H9 (cell line): Measurements from ENCODE around the gene OR5K1. TPM values are rescaled to one million over a fixed set of nuclear protein-coding genes. Genes with fewer than 3 reads are reported as not detected.

ENCODE experiments used
- DNase-seq: peaks from one replicate; pipeline ENCODE4 v3.0.0-alpha.2; 2017
- H2AFZ ChIP-seq: one replicate; pipeline ENCODE4 v1.6.1; 2013; ENCODE audit warnings: mild to moderate bottlenecking, low read length, control low read depth, moderate library complexity
- H2AK5ac ChIP-seq: 2 replicates; pipeline ENCODE4 v1.6.1; 2013; ENCODE audit warnings: low read length, control low read depth, mixed read lengths; ENCODE audit not compliant: insufficient read length
- H2BK120ac ChIP-seq: one replicate; pipeline ENCODE4 v1.6.1; 2013; ENCODE audit warnings: low read depth, mild to moderate bottlenecking, low read length, control low read depth, inconsistent platforms; ENCODE audit not compliant: poor library complexity, severe bottlenecking
- H2BK12ac ChIP-seq: 2 replicates; pipeline ENCODE4 v1.6.1; 2013; ENCODE audit warnings: low read length, control low read depth, mixed read lengths, low read depth; ENCODE audit not compliant: insufficient read length
- H2BK15ac ChIP-seq: 2 replicates; pipeline ENCODE4 v1.6.1; 2013; ENCODE audit warnings: low read depth, low read length, control low read depth
- H2BK20ac ChIP-seq: one replicate; pipeline ENCODE4 v1.6.1; 2013; ENCODE audit warnings: low read depth, mild to moderate bottlenecking, low read length, control low read depth, inconsistent platforms; ENCODE audit not compliant: poor library complexity, severe bottlenecking
- H2BK5ac ChIP-seq: 2 replicates; pipeline ENCODE4 v1.6.1; 2013; ENCODE audit warnings: low read length, control low read depth, mixed read lengths; ENCODE audit not compliant: insufficient read length
- H3K14ac ChIP-seq: 2 replicates; pipeline ENCODE4 v1.6.1; 2013; ENCODE audit warnings: low read length, control low read depth; ENCODE audit not compliant: insufficient read depth
- H3K18ac ChIP-seq: 2 replicates; pipeline ENCODE4 v1.6.1; 2013; ENCODE audit warnings: low read depth, mild to moderate bottlenecking, mixed read lengths, low read length, control low read depth; ENCODE audit not compliant: insufficient read length
- H3K23ac ChIP-seq: 2 replicates; pipeline ENCODE4 v1.6.1; 2013; ENCODE audit warnings: low read length, control low read depth, mixed read lengths, low read depth; ENCODE audit not compliant: insufficient read length
- H3K23me2 ChIP-seq: 2 replicates; pipeline ENCODE4 v1.6.1; 2013; ENCODE audit warnings: low read depth, mild to moderate bottlenecking, mixed read lengths, low read length, control low read depth; ENCODE audit not compliant: insufficient read length, poor library complexity, severe bottlenecking
- H3K27ac ChIP-seq: 2 replicates; pipeline ENCODE4 v1.5.1; 2013; ENCODE audit warnings: low read length, control low read depth, mixed read lengths, low read depth; ENCODE audit not compliant: insufficient read length
- H3K27me3 ChIP-seq: 2 replicates; pipeline ENCODE4 v1.6.1; 2013; ENCODE audit warnings: low read length, control low read depth, inconsistent platforms; ENCODE audit not compliant: insufficient read depth
- H3K4ac ChIP-seq: 2 replicates; pipeline ENCODE4 v1.6.1; 2013; ENCODE audit warnings: low read depth, mild to moderate bottlenecking, control low read depth, inconsistent platforms, low read length, moderate library complexity
- H3K4me1 ChIP-seq: 2 replicates; pipeline ENCODE4 v1.6.1; 2013; ENCODE audit warnings: low read length, control low read depth, inconsistent platforms; ENCODE audit not compliant: insufficient read depth
- H3K4me2 ChIP-seq: 2 replicates; pipeline ENCODE4 v1.6.1; 2013; ENCODE audit warnings: low read length, control low read depth, mixed read lengths; ENCODE audit not compliant: insufficient read length, insufficient read depth
- H3K56ac ChIP-seq: 2 replicates; pipeline ENCODE4 v1.6.1; 2013; ENCODE audit warnings: low read depth, mild to moderate bottlenecking, mixed read lengths, low read length, control low read depth; ENCODE audit not compliant: insufficient read length
- H3K79me1 ChIP-seq: 2 replicates; pipeline ENCODE4 v1.6.1; 2013; ENCODE audit warnings: low read depth, mild to moderate bottlenecking, moderate library complexity, low read length, control low read depth, inconsistent platforms; ENCODE audit not compliant: insufficient read depth, poor library complexity, severe bottlenecking
- H3K79me2 ChIP-seq: 2 replicates; pipeline ENCODE4 v1.6.1; 2013; ENCODE audit warnings: low read length, control low read depth, inconsistent platforms; ENCODE audit not compliant: insufficient read depth
- H3K9ac ChIP-seq: 2 replicates; pipeline ENCODE4 v1.6.1; 2013; ENCODE audit warnings: low read length, control low read depth, mixed read lengths; ENCODE audit not compliant: insufficient read length; ENCODE audit errors: extremely low read depth
- H3K9me3 ChIP-seq: one replicate; pipeline ENCODE4 v1.6.1; 2013; ENCODE audit warnings: low read depth, low read length, inconsistent platforms; ENCODE audit not compliant: control insufficient read depth
- H3T11ph ChIP-seq: one replicate; pipeline ENCODE4 v1.6.1; 2013; ENCODE audit warnings: mild to moderate bottlenecking, low read length, control low read depth, inconsistent platforms
- H4K20me1 ChIP-seq: one replicate; pipeline ENCODE4 v1.6.1; 2013; ENCODE audit not compliant: control insufficient read depth, insufficient read length, insufficient read depth
- H4K5ac ChIP-seq: 2 replicates; pipeline ENCODE4 v1.6.1; 2013; ENCODE audit warnings: low read depth, mild to moderate bottlenecking, mixed read lengths, low read length, control low read depth; ENCODE audit not compliant: insufficient read length
- H4K8ac ChIP-seq: replicated peaks from 2 replicates; pipeline ENCODE4 v1.6.1; 2013; ENCODE audit warnings: low read length, control low read depth, mixed read lengths, low read depth; ENCODE audit not compliant: insufficient read length
- H4K91ac ChIP-seq: 2 replicates; pipeline ENCODE4 v1.6.1; 2013; ENCODE audit warnings: low read depth, mild to moderate bottlenecking, moderate library complexity, mixed read lengths, low read length, control low read depth; ENCODE audit not compliant: insufficient read length
- H3K27ac Mint-ChIP-seq, 3 experiments: 2 replicates in 2 of 3; 3 replicates in 1 of 3; pipeline ENCODE4 v1.8.0; 2020 to 2021; ENCODE audit warnings: mixed read lengths in 3 of 3, mild to moderate bottlenecking in 1 of 3, moderate library complexity in 1 of 3
- H3K27me3 Mint-ChIP-seq: 2 replicates; pipeline ENCODE4 v1.8.0; 2021; ENCODE audit warnings: low read depth, mild to moderate bottlenecking, moderate library complexity, mixed read lengths
- H3K36me3 Mint-ChIP-seq, 3 experiments: 2 replicates in 2 of 3; 3 replicates in 1 of 3; pipeline ENCODE4 v1.8.0; 2020 to 2021; ENCODE audit warnings: low read depth in 3 of 3, mixed read lengths in 3 of 3; ENCODE audit not compliant: insufficient read depth in 1 of 3
- H3K4me1 Mint-ChIP-seq, 2 experiments: 2 replicates each; pipeline ENCODE4 v1.8.0; 2020; ENCODE audit warnings: mixed read lengths in 2 of 2
- H3K4me3 Mint-ChIP-seq, 2 experiments: 2 replicates in 1 of 2; 3 replicates in 1 of 2; pipeline ENCODE4 v1.8.0; 2020 to 2021; ENCODE audit warnings: mild to moderate bottlenecking in 2 of 2, mixed read lengths in 2 of 2, moderate library complexity in 1 of 2
- H3K9me3 Mint-ChIP-seq, 2 experiments: 2 replicates in 1 of 2; 3 replicates in 1 of 2; pipeline ENCODE4 v1.8.0; 2020; ENCODE audit warnings: mild to moderate bottlenecking in 2 of 2, mixed read lengths in 2 of 2, moderate library complexity in 1 of 2
- CTCF ChIP-seq: fragments of 200-600 bp; sonication (generic); conservative IDR thresholded peaks from 3 replicates; pipeline ENCODE4 v1.8.0; 2021; ENCODE audit warnings: antibody characterized with exemption, mild to moderate bottlenecking
- WGBS: extraction: QIAGEN DNeasy Blood & Tissue Kit; methylation state at CpG from one replicate; pipeline ENCODE4 v1.1.7; 2013; ENCODE audit warnings: missing lambda C conversion rate, low lambda C conversion rate, mixed read lengths; ENCODE audit not compliant: insufficient read length; ENCODE audit errors: extremely low coverage; 5-methylcytosine and 5-hydroxymethylcytosine counted together
- total RNA-seq: library from RNA; stranded (reverse); gene quantifications from 2 replicates; pipeline ENCODE4 v1.2.1, GENCODE V29; 2021

Gene OR5K1
- total RNA-seq, 1 experiment from 2014 or later, result not detected

- DNase-seq, result no peak
- H4K8ac ChIP-seq, result no peak within 1 kb of the TSS
- no peak within 1 kb of the TSS for H2AK5ac ChIP-seq
- H3K23ac ChIP-seq, result no peak within 1 kb of the TSS
- no peak within 1 kb of the TSS for H2AFZ ChIP-seq
- no peaks in the 10 kb centered on the region for H4K20me1 ChIP-seq
- H3K56ac ChIP-seq, result no peak within 1 kb of the TSS
- H3K23me2 ChIP-seq, result no peaks in the 10 kb centered on the region
- Mint-ChIP-seq H3K27ac (no peak within 1 kb of the TSS), H3K4me3 (no peak within 1 kb of the TSS), H3K36me3 (no peaks in the 10 kb centered on the region), H3K9me3 (no peaks in the 10 kb centered on the region), H3K4me1 (no peaks in the 10 kb centered on the region), H3K27me3 (no peaks in the 10 kb centered on the region)
- no peaks in the 10 kb centered on the region for H3K79me2 ChIP-seq
- no peak within 1 kb of the TSS for H4K91ac ChIP-seq
- H2BK12ac ChIP-seq, result no peak within 1 kb of the TSS
- H3K9ac ChIP-seq, result no peak within 1 kb of the TSS
- H2BK15ac ChIP-seq, result no peak within 1 kb of the TSS
- H3K4me2 ChIP-seq, result no peak within 1 kb of the TSS
- H3K4me1 ChIP-seq, result no peaks in the 10 kb centered on the region
- no peak within 1 kb of the TSS for H3K4ac ChIP-seq
- H2BK20ac ChIP-seq, result no peak within 1 kb of the TSS
- H3K79me1 ChIP-seq, result no peaks in the 10 kb centered on the region
- H3K27me3 ChIP-seq, result no peaks in the 10 kb centered on the region
- TF ChIP-seq CTCF, result no peak
- H3T11ph ChIP-seq, result no peak within 1 kb of the TSS
- no peak within 1 kb of the TSS for H4K5ac ChIP-seq
- H2BK120ac ChIP-seq, result no peak within 1 kb of the TSS
- H2BK5ac ChIP-seq, result no peak within 1 kb of the TSS
- H3K14ac ChIP-seq, result no peak within 1 kb of the TSS
- no peaks in the 10 kb centered on the region for H3K9me3 ChIP-seq
- WGBS, result no CpG with 5 or more reads among the region's 2 CpGs
- no peak within 1 kb of the TSS for H3K27ac ChIP-seq
- H3K18ac ChIP-seq, result no peak within 1 kb of the TSS
These were observed 34.4 kb downstream of the OR5K1 start, which contains the start of gene OR5K2 for GRCh38 chr3:98497381-98497780. Gene OR5K2, plus strand, starts transcription at chr3:98497681. Its CDS starts 0 bp downstream, at chr3:98497681.
